ENCODE results near the gene ZNF101. TPM values are rescaled to one million over a fixed set of nuclear protein-coding genes. Genes with fewer than 3 reads are reported as not detected.

Gene ZNF101
- total RNA-seq, 2 donors from 2014 or later = 56.0 to 56.1 TPM

DNA sequence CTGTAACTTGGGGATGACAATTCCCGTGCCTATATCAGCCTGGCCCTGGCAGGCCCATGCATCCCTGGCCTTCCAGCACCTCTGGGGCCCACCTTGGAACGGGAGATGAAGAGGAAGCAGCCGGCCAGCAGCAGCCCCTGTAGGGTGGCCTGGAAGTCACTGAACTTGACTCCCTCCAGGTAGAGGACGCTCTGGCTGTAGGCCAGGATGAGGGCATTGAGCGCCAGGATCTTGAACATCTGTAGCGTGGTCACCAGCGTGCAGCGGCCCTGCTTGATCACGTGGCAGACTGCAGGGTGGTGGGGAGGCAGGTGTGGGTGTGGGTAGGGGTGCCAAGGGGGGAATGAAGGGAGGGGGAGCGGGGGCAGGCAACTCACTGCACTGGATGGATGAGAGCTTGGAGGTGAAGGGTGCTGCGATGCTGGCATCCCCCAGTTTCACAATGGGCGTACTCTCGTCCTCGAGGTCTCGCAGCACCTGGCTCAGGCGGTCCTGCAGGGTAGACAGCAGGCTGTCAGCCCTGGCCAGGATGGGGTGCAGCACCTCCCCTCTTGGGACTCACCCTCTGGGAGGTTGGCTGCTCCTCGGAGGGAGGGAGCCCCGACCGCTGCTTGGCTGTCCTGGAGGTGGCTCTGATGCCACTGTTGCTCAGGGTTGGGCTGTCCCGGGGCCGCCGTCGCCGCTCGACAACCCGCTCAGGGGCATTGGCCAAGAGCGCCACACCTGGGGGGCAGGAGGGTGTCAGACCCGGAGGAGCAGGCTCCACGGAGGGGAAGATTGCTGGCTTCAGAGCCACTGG, 21.4 kb upstream of the ZNF101 start:
- ATAC-seq (no peak), DNase-seq (no peak)
- peaks cover 8% of the 10 kb centered on the region for H3K36me3 Mint-ChIP-seq (ENCODE audit: low read depth)
- no peak overlapping the region for H3K4me3 Mint-ChIP-seq
- H3K4me1 Mint-ChIP-seq = peaks cover 11% of the 10 kb centered on the region
- H3K9me3 ChIP-seq (ENCODE audit: control insufficient read depth, low read length, poor library complexity, severe bottlenecking) = no peaks in the 10 kb centered on the region
- H3K27me3 Mint-ChIP-seq = no peaks in the 10 kb centered on the region
- peak overlapping the region; percentile 24 for H3K27ac Mint-ChIP-seq

DNA sequence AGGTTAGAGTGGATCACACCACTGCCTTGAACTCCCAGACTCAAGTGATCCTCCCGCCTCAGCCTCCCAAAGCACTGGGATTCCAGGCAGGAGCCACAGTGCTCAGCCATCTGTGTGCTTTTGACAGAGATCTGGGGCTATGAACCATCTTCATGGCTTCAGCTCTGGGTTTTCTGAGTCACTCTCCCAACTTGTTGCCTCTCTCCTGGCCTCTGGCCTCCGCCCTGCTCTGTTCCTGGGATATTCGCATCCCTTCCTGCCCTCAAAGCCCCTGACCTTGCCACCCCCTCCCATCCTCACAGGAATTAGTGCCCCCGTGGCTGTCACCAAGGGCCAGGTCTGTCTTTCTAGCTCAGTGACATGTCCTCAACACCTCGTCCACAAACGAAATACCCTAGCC, 19.5 kb upstream of the ZNF101 start:
- H3K9me3 ChIP-seq (ENCODE audit: control insufficient read depth, low read length, poor library complexity, severe bottlenecking) = no peaks in the 10 kb centered on the region
- H3K27me3 Mint-ChIP-seq = no peaks in the 10 kb centered on the region
- no peak for ATAC-seq
- H3K36me3 Mint-ChIP-seq (ENCODE audit: low read depth) = peaks cover 14% of the 10 kb centered on the region
- peak overlapping the region; percentile 49 for H3K4me3 Mint-ChIP-seq
- no peak overlapping the region for H3K27ac Mint-ChIP-seq
- no peak for DNase-seq
- peaks cover 5% of the 10 kb centered on the region for H3K4me1 Mint-ChIP-seq

DNA sequence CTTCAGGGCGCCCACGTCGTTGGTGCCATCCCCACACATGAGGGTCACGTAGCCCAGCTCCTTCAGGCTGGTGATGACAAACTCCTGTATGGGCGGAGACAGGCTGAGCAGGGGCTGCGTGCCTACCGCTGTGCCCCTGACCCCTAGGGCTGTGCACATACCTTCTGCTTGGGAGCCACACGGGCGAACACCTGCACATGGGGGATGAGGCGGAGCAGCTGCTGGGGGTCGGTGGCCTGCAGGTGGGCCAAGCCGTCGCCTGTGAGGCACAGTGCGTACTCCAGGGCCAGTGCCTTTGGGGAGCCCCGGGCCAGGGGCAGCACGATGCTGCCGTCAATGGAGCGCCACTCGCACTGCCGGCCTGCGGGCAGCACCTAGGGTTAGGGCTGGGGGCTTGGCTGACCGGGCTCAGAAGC, 19.1 kb upstream of the ZNF101 start:
- peak overlapping the region; percentile 49 for H3K4me3 Mint-ChIP-seq
- no peak for ATAC-seq
- H3K4me1 Mint-ChIP-seq = peaks cover 5% of the 10 kb centered on the region
- peaks cover 14% of the 10 kb centered on the region for H3K36me3 Mint-ChIP-seq (ENCODE audit: low read depth)
- H3K9me3 ChIP-seq (ENCODE audit: control insufficient read depth, low read length, poor library complexity, severe bottlenecking) = no peaks in the 10 kb centered on the region
- no peak for DNase-seq
- no peak overlapping the region for H3K27ac Mint-ChIP-seq
- no peaks in the 10 kb centered on the region for H3K27me3 Mint-ChIP-seq

DNA sequence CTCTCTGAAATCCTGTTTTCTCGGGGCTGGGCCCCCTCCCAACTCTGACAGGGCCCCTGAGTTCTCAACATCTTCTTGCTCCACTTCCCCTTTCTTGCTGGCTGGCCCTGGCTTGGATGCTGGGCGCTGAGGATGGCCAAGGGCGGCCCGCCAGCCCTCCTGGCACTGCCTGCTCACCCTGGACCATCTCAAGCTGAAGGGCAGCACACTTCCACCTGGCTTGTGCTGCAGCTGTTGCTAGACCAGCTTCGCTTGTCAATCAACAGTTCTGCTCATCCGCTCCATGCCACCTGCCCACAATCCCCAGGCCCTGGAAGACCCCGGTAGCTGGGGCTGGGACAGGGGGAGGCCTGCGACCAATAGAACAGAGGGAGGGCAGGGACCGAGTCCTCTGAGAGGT, 18.3 kb upstream of the ZNF101 start:
- H3K36me3 Mint-ChIP-seq (ENCODE audit: low read depth) = peaks cover 14% of the 10 kb centered on the region
- no peak for DNase-seq

DNA sequence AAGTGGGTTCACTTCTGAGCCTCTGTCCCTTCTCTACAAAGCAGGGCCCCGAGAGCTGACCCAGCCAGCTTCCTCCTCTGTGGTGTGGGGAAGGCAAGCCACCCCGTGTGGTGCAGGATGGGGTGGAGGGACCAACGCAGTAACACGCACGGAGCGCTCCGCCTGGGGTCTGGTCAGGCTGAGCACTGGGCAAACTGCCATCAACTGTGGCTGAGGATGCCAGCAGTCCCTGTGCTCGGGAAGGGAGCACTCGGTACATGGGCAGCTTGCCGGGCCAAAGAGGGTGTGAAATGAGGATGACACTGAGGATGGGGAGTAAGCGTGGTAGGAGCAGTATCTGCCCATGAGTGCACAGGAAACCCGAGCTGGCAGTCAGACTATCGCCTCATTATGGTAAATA, 17.6 kb upstream of the ZNF101 start:
- DNase-seq = no peak
- Mint-ChIP-seq H3K36me3 (ENCODE audit: low read depth) (peaks cover 14% of the 10 kb centered on the region), H3K4me3 (no peak overlapping the region), H3K4me1 (peaks cover 5% of the 10 kb centered on the region), H3K27ac (peak overlapping the region; percentile 71), H3K27me3 (no peaks in the 10 kb centered on the region)
- no peaks in the 10 kb centered on the region for H3K9me3 ChIP-seq (ENCODE audit: control insufficient read depth, low read length, poor library complexity, severe bottlenecking)
- no peak for ATAC-seq

More for the DNA sequence above, 18.3 kb upstream of the ZNF101 start:
- Mint-ChIP-seq H3K27ac (peak overlapping the region; percentile 71), H3K4me1 (peaks cover 5% of the 10 kb centered on the region), H3K4me3 (no peak overlapping the region), H3K27me3 (no peaks in the 10 kb centered on the region)
- ATAC-seq = no peak
- no peaks in the 10 kb centered on the region for H3K9me3 ChIP-seq (ENCODE audit: control insufficient read depth, low read length, poor library complexity, severe bottlenecking)

DNA sequence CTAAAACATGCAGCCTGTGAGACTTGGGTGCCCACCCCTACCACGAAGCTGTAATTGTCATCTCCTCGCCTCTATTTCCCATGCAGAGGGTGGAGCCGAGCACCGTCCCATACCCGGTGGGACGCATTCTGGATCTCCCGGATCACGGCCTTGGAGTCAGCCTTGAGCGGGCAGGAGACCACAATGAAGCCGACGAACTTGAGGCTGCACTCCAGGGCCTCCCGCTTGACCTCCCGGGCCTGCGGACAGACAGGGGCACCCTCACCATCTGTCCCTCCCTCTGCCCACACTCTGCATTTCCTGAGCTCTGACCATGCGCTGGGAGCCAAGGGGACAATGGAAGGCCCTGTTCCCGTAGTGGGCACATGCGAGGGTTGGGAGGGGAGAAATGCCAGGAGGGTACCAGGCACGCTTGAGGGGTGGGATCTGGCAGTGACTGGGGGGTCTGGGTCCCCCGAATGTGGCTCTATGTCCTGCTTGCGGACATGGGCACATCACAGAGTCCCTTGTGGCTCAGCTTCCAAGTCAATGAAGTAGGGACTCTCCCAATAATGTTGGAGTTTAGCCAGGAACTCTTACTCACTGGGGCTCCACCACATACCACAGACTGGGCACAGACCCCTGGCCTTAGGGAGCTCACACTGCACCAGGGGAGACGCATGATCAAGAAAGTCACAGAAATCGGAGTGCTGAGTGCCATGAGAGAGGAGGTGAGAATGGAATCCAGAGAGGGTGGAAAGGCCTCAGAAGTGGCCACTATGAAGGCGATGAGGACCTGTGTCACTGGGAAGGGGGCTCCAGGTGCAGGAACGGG, 15.9 kb upstream of the ZNF101 start:
- Mint-ChIP-seq H3K4me1 (peaks cover 7% of the 10 kb centered on the region), H3K27me3 (no peaks in the 10 kb centered on the region), H3K4me3 (no peak overlapping the region), H3K27ac (peak overlapping the region; percentile 91), H3K36me3 (ENCODE audit: low read depth) (peaks cover 13% of the 10 kb centered on the region)
- H3K9me3 ChIP-seq (ENCODE audit: control insufficient read depth, low read length, poor library complexity, severe bottlenecking) = no peaks in the 10 kb centered on the region
- DNase-seq (no peak), ATAC-seq (no peak)

DNA sequence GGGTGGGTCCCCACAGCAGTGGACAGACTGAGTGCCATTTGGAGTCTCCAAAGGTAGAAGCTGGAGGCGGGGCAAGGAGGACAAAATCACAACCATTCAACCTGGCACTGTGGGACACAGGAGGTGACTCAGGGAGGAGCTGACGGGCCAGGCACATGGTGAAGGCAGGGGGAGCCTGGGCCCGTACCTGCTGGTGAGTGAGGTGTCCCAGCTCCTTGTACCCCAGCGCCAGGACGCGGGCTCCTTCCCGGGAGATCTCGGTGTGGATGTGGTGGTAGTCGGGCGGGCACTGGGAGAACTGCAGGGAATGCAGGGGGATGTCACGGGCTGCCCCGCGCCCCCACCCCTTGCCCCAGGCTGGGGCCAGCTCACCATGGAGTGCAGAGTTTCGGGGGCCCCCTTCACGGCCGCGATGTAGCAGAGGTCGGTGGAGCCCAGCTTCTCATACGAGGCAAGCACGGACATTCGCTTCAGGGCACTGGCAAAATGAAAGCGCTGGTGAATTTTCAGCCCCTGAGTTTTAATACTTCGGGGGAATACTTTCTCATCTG, 15.0 kb upstream of the ZNF101 start:
- peak overlapping the region; percentile 91 for H3K27ac Mint-ChIP-seq

DNA sequence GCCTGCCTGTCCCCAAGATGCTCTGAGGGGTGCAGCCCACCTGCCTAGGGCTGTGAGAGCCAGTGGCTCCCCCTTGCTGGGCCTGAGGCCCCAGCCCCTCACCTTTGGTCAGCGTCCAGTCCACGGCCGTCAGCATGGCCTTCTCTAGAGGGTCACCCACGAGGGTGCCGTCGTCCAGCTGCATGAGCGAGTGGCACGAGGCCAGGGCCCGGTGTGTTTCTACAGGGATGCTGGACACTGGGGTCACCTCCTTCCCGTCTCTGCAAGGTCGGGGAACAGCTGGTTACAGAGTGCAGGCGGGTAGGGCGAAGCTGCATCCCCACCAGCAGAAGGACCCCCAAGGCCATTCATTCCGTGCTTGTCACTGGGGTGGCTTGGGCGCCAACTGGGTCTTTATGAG, 14.2 kb upstream of the ZNF101 start:
- Mint-ChIP-seq H3K36me3 (ENCODE audit: low read depth) (peaks cover 13% of the 10 kb centered on the region), H3K27ac (no peak overlapping the region)

More for the DNA sequence above, 15.0 kb upstream of the ZNF101 start:
- no peaks in the 10 kb centered on the region for H3K9me3 ChIP-seq (ENCODE audit: control insufficient read depth, low read length, poor library complexity, severe bottlenecking)
- H3K4me1 Mint-ChIP-seq = peaks cover 13% of the 10 kb centered on the region
- no peak for DNase-seq
- peaks cover 13% of the 10 kb centered on the region for H3K36me3 Mint-ChIP-seq (ENCODE audit: low read depth)
- no peaks in the 10 kb centered on the region for H3K27me3 Mint-ChIP-seq
- no peak overlapping the region for H3K4me3 Mint-ChIP-seq
- no peak for ATAC-seq

DNA sequence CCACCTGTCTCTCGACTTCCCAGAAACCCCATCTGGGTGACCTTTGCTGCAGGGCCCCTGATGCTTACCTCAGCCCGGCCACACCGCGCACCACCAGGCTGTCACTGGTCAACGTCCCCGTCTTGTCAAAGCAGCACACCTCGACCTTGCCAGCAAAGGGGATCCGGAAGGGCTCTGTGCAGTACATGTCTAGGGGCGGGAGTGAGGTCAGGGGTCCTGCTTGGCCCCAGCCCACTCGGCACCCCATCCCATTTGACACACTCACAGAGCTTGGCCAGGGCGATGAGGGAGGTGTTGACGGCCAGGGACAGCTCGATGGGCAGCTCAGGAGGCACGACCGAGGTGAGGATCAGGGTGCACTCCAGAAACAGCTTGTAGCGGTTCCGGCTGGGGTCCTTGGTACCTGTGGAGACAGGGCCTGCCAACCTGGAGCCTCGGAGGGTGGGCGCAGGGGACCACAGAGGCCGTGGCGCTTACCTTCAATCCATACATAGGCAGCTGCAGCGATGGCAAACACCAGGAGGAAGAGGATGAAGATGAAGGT, 13.5 kb upstream of the ZNF101 start:
- Mint-ChIP-seq H3K27me3 (no peaks in the 10 kb centered on the region), H3K27ac (no peak overlapping the region), H3K36me3 (ENCODE audit: low read depth) (peaks cover 13% of the 10 kb centered on the region), H3K4me3 (no peak overlapping the region), H3K4me1 (peaks cover 13% of the 10 kb centered on the region)
- ATAC-seq = no peak
- no peak for DNase-seq
- no peaks in the 10 kb centered on the region for H3K9me3 ChIP-seq (ENCODE audit: control insufficient read depth, low read length, poor library complexity, severe bottlenecking)

More for the DNA sequence above, 14.2 kb upstream of the ZNF101 start:
- Mint-ChIP-seq H3K4me1 (peaks cover 13% of the 10 kb centered on the region), H3K27me3 (no peaks in the 10 kb centered on the region), H3K4me3 (no peak overlapping the region)
- no peaks in the 10 kb centered on the region for H3K9me3 ChIP-seq (ENCODE audit: control insufficient read depth, low read length, poor library complexity, severe bottlenecking)
- DNase-seq (no peak), ATAC-seq (no peak)

DNA sequence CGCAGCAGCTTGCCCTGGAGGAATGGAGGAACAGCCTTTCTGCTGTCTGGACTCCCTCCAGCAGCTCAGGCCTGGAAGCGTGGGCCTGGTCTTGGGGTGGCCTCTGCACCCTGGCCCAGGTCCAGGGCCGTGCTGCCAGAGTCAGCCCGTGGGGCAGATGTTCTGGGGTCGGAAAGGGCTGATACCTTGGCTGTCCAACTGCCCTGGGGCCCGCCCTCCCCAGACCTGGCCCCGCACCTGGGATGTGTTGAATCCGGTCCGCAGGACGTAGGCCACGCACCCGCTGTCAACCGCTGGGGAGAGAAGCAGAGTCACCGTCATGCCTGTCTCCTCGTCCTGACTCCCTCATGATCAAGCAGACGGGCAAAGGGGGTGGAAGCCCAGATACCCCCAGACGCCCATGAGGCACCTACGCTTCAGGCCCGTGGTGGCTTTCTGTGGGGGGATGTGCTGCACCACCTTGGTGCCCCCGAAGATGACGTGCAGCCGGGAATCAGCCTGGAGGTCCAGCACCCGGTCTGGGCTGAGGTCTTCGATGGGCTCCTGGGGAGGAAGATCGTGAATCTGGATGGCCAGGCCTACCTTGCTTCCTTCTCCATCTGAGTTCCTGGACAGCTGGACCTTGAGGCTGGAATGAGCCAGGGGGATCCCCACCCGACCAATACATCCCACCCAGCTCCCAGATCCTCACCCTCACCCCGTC, 12.8 kb upstream of the ZNF101 start:
- ATAC-seq (no peak), DNase-seq (no peak)
- H3K9me3 ChIP-seq (ENCODE audit: control insufficient read depth, low read length, poor library complexity, severe bottlenecking) = no peaks in the 10 kb centered on the region
- Mint-ChIP-seq H3K4me1 (peaks cover 13% of the 10 kb centered on the region), H3K4me3 (no peak overlapping the region), H3K27me3 (no peaks in the 10 kb centered on the region), H3K27ac (no peak overlapping the region), H3K36me3 (ENCODE audit: low read depth) (peaks cover 13% of the 10 kb centered on the region)

DNA sequence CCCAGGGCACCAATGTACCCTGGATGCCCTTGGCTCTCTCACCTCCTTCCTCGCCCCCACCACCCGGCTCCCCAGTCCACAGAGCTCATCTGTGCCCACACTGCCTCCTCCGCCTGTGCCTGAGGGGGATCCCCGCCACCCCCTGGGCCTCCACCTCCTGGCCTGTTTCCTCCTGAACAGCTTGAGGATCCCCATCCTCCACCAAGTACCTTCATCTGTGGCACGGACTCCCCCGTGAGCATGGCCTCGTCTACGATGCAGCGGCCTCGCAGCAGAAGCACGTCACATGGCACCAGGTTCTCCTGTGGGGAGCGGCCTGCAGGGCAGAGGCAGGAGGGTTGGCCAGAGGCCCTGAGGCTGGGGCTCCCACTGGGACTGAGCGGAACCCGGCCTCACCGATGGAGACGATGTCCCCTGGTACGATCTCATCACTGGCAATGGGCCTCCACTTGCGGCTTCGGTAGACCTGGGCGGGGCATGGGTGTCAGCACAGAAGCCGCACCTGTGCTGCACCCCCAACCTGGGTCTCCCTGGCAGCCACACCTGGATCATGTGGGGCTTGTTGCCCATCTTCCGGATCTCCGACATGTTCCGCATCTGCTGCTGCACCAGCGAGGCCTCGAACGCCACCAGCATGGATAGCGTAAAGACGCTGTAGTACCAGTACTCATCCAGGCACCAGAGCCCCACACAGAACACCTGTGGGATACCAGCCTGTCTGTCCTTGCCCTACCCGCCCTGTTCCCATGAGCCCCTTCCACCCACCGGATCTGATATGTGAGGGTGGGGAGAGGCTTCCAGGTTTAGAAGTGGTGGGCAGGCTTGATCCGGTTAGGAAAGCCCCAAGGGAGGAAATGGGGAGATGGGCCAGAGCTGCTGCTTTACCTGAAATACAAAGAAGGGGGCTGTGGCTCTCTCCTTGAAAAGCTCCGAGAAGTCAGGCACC, 11.9 kb upstream of the ZNF101 start:
- Mint-ChIP-seq H3K27me3 (no peaks in the 10 kb centered on the region), H3K36me3 (ENCODE audit: low read depth) (peaks cover 13% of the 10 kb centered on the region), H3K4me3 (no peak overlapping the region), H3K4me1 (peaks cover 21% of the 10 kb centered on the region), H3K27ac (no peak overlapping the region)
- DNase-seq = no peak
- no peak for ATAC-seq
- H3K9me3 ChIP-seq (ENCODE audit: control insufficient read depth, low read length, poor library complexity, severe bottlenecking) = no peaks in the 10 kb centered on the region

DNA sequence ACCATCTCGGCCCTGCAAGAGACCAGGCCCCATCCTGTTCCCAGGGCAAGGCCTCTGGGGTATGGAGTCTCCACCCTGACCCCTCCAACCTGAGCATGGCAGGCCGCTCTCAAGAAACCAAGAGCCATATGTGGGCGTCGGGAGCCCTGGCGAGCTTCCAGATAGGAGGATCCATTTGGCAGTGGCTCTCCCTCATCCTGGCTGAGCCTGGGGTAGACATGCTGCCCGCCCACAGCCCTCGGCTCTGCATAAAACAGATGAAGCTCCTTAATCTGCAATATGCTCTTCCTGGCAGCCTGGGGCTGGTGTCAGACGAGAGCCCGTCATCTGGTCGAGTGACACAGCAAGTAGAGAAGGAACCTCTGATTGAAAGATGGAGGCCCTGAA, 11.2 kb upstream of the ZNF101 start:
- Mint-ChIP-seq H3K4me1 (peaks cover 26% of the 10 kb centered on the region), H3K27ac (no peak overlapping the region), H3K36me3 (ENCODE audit: low read depth) (peaks cover 13% of the 10 kb centered on the region), H3K27me3 (no peaks in the 10 kb centered on the region), H3K4me3 (no peak overlapping the region)
- no peaks in the 10 kb centered on the region for H3K9me3 ChIP-seq (ENCODE audit: control insufficient read depth, low read length, poor library complexity, severe bottlenecking)
- no peak for ATAC-seq
- no peak for DNase-seq
